K562 (cell line): Measurements from ENCODE around the gene ROBO1. TPM values are rescaled to one million over a fixed set of nuclear protein-coding genes. Genes with fewer than 3 reads are reported as not detected.

Experiments used
- ATAC-seq: fragments of 200-7000 bp; cut with Tn5 transposase; 3 replicates; pipeline ENCODE4 v1.9.1; 2020; ENCODE audit warnings: moderate library complexity
- BruUV-seq: library from RNA; stranded (reverse); fragments of 400-500 nt; replicated peaks from 2 replicates; lab custom pipeline; 2021; lab: Mats Ljungman, UMichigan
- CTCF ChIA-PET: fragments of 300-600 bp; formaldehyde crosslinking; extraction: SDS; loops from one replicate; lab custom pipeline; 2021; ENCODE audit warnings: low intra/inter-chr PET ratio; lab: Yijun Ruan, JAX
- POLR2A ChIA-PET: fragments of 300-600, 350-650 bp; sonication (Branson Sonifier 250); formaldehyde crosslinking; extraction: SDS; loops from one replicate; lab custom pipeline; 2021; ENCODE audit warnings: antibody characterized with exemption, inconsistent platforms; lab: Yijun Ruan, JAX
- DNase-seq, 4 experiments: peaks; one replicate each; pipeline versions ENCODE4 v3.0.0 to v3.0.0-alpha.2; 2011 to 2018; ENCODE audit warnings: low spot score in 3 of 4, mixed read lengths in 3 of 4; ENCODE audit errors: extremely low read depth in 1 of 4
- FAIRE-seq: peaks from 2 replicates; lab custom pipeline; 2011; peaks lifted over from hg19 to GRCh38; lab: Jason Lieb, UNC
- H2AFZ ChIP-seq: 2 replicates; pipeline ENCODE4 v1.6.0; 2011; ENCODE audit warnings: low read depth, low read length, control low read depth, inconsistent platforms
- H3K27ac ChIP-seq: fragments of 200-600 bp; 3 replicates; pipeline ENCODE4 v1.8.0; 2011; ENCODE audit warnings: low read depth, mild to moderate bottlenecking, control low read depth, inconsistent platforms, low read length, moderate library complexity, mixed read lengths; ENCODE audit errors: extremely low read depth
- H3K27me3 ChIP-seq, 2 experiments: fragments of 300-600 bp in 1 of 2; 2 replicates in 1 of 2; 3 replicates in 1 of 2; pipeline versions ENCODE4 v1.6.0 to v1.8.0; 2011; ENCODE audit warnings: inconsistent platforms in 2 of 2, low read length in 2 of 2, mild to moderate bottlenecking in 1 of 2, mixed read lengths in 1 of 2, moderate library complexity in 1 of 2; ENCODE audit not compliant: control insufficient read depth in 2 of 2, insufficient read depth in 2 of 2
- H3K36me3 ChIP-seq: fragments of 300-600 bp; 3 replicates; pipeline ENCODE4 v1.8.0; 2011; ENCODE audit warnings: mild to moderate bottlenecking, low read length, inconsistent platforms; ENCODE audit not compliant: control insufficient read depth, insufficient read depth
- H3K4me1 ChIP-seq, 2 experiments: fragments of 200-600 bp in 1 of 2; replicated peaks in 1 of 2; 2 replicates in 1 of 2; 3 replicates in 1 of 2; pipeline versions ENCODE4 v1.5.1 to v1.8.0; 2011; ENCODE audit warnings: inconsistent platforms in 2 of 2, low read length in 2 of 2, mild to moderate bottlenecking in 1 of 2, mixed read lengths in 1 of 2, moderate library complexity in 1 of 2; ENCODE audit not compliant: control insufficient read depth in 2 of 2, insufficient read depth in 2 of 2
- H3K4me2 ChIP-seq: 2 replicates; pipeline ENCODE4 v1.6.1; 2011; ENCODE audit warnings: low read length, control low read depth, inconsistent platforms, mixed read lengths; ENCODE audit not compliant: insufficient read depth
- H3K4me3 ChIP-seq: fragments of 200-600 bp; sonication (generic), shearing (Covaris generic); 2 replicates; pipeline ENCODE4 v1.5.1; 2016; ENCODE audit warnings: control low read depth, inconsistent platforms
- H3K79me2 ChIP-seq: fragments of 200-600 bp; 3 replicates; pipeline ENCODE4 v1.8.0; 2011; ENCODE audit warnings: low read length, inconsistent platforms; ENCODE audit not compliant: control insufficient read depth, insufficient read depth
- H3K9ac ChIP-seq, 2 experiments: 2 replicates each; pipeline versions ENCODE4 v1.6.0 to v1.6.1; 2011; ENCODE audit warnings: low read depth in 2 of 2, low read length in 2 of 2, control low read depth in 1 of 2, inconsistent platforms in 1 of 2, mild to moderate bottlenecking in 1 of 2, mixed read lengths in 1 of 2; ENCODE audit not compliant: insufficient read depth in 1 of 2
- H3K9me1 ChIP-seq: one replicate; pipeline ENCODE4 v1.6.0; 2011; ENCODE audit warnings: inconsistent platforms, mild to moderate bottlenecking, low read length, moderate library complexity; ENCODE audit not compliant: control insufficient read depth, insufficient read depth
- H3K9me3 ChIP-seq: replicated peaks from 2 replicates; pipeline ENCODE4 v1.5.1; 2011; ENCODE audit warnings: low read depth, low read length, inconsistent platforms; ENCODE audit not compliant: control insufficient read depth, insufficient read depth
- H4K20me1 ChIP-seq: replicated peaks from 2 replicates; pipeline ENCODE4 v1.6.1; 2011; ENCODE audit warnings: low read length, inconsistent platforms, mixed read lengths; ENCODE audit not compliant: control insufficient read depth, insufficient read depth
- ATF1 ChIP-seq, 2 experiments: fragments of 450-650 bp in 1 of 2; IDR thresholded peaks; 2 replicates each; pipeline ENCODE4 v1.6.1; 2016; ENCODE audit warnings: missing compliant biosample characterization in 1 of 2, missing genetic modification characterization in 1 of 2
- ERF ChIP-seq: fragments of 450-650 bp; formaldehyde crosslinking; IDR thresholded peaks from 2 replicates; pipeline ENCODE4 v1.4.0; 2020; ENCODE audit warnings: mild to moderate bottlenecking, mixed read lengths
- HEY1 ChIP-seq: fragments of 250-450 bp; sonication (Bioruptor Pico); IDR thresholded peaks from 2 replicates; pipeline ENCODE4 v1.5.0; 2020; ENCODE audit warnings: mild to moderate bottlenecking, moderate library complexity, borderline replicate concordance
- PRDM10 ChIP-seq: fragments of 450-650 bp; IDR thresholded peaks from 2 replicates; pipeline ENCODE4 v1.6.1; 2018; ENCODE audit not compliant: partially characterized antibody
- TGIF2 ChIP-seq: sonication (generic); formaldehyde crosslinking; IDR thresholded peaks from 2 replicates; pipeline ENCODE4 v1.8.1; 2022; ENCODE audit warnings: mild to moderate bottlenecking, missing genetic modification reagents, moderate library complexity
- THRAP3 ChIP-seq: fragments of 450-650 bp; IDR thresholded peaks from 2 replicates; pipeline ENCODE4 v1.6.1; 2016; ENCODE audit warnings: mild to moderate bottlenecking, inconsistent platforms, borderline replicate concordance
- ZFP30 ChIP-seq: fragments of 250-450 bp; sonication (Bioruptor Pico); IDR thresholded peaks from 2 replicates; pipeline ENCODE4 v1.8.0; 2022; ENCODE audit warnings: moderate library complexity, mild to moderate bottlenecking, inconsistent platforms, borderline replicate concordance
- ZNF444 ChIP-seq: fragments of 250-450 bp; sonication (Bioruptor Pico); IDR thresholded peaks from 2 replicates; pipeline ENCODE4 v1.4.0; 2020; ENCODE audit warnings: mild to moderate bottlenecking, moderate library complexity
- WGBS: fragments of 100-300 bp; shearing (Covaris generic); methylation state at CpG from one replicate; pipeline ENCODE4 v1.1.6; 2016; ENCODE audit warnings: low coverage, mixed read lengths; ENCODE audit not compliant: insufficient coverage; ENCODE audit errors: missing lambda C conversion rate; 5-methylcytosine and 5-hydroxymethylcytosine counted together
- in situ Hi-C: fragments of 300-500 bp; cut with MboI; formaldehyde crosslinking; loops from 4 replicates; pipeline ENCODE4 v1.15.0; 2018; ENCODE audit warnings: inconsistent platforms, mixed read lengths
- intact Hi-C: fragments of 100-400 bp; cut with micrococcal nuclease; formaldehyde crosslinking; loops from 2 replicates; pipeline ENCODE4 v1.14.2; 2022
- polyA plus RNA-seq, 8 experiments: library from polyadenylated mRNA; depleted of rRNA in 4 of 8; stranded (reverse) in 5 of 8; unstranded in 3 of 8; fragments of >200 nt; fragmentation: Nextera tagmentation in 2 of 8; fragmentation: Illumina TruSeq in 1 of 8; extraction: Ambion mirVana in 2 of 8; extraction: Trizol in 1 of 8; gene quantifications; 2 replicates each; pipeline versions ENCODE4 v1.2.1 to v1.2.3, GENCODE V29; 2011 to 2014; ENCODE audit warnings: inconsistent platforms in 1 of 8, missing spikeins in 1 of 8
- total RNA-seq, 7 experiments: library from RNA; depleted of rRNA in 6 of 7; stranded (reverse); fragments of >200 nt in 6 of 7; fragmentation: Illumina TruSeq in 2 of 7; extraction: Trizol in 2 of 7; gene quantifications; 2 replicates each; pipeline versions ENCODE4 v1.2.1 to v1.2.3, GENCODE V29; 2011 to 2021; ENCODE audit warnings: low replicate concordance in 1 of 7
- TF ChIP-seq, protein P1 (sequence below): fragments of 250-450 bp; sonication (Bioruptor Pico); IDR thresholded peaks from 2 replicates; pipeline ENCODE4 v1.8.0; 2021; ENCODE audit warnings: mild to moderate bottlenecking, moderate library complexity
- TF ChIP-seq, protein P2 (sequence below): sonication (generic); formaldehyde crosslinking; IDR thresholded peaks from 2 replicates; pipeline ENCODE4 v1.8.0; 2023; ENCODE audit warnings: mild to moderate bottlenecking, missing genetic modification reagents

The ROBO1 gene
- total and polyA plus RNA-seq, 9 of the 15 experiments (the other 6 are each of a cell fraction or from before 2014, with no cell fraction given), result 0.01 to 0.53 (median 0.17) TPM; not detected in 5

- WGBS, result 0% methylated on average over 1 of the region's 1 CpG
- no peak overlapping the region for H3K27ac ChIP-seq
- no peaks in the 10 kb centered on the region for H3K9me3 ChIP-seq
- intact Hi-C loops (no loop called here), in situ Hi-C loops (no loop called here)
- H3K4me3 ChIP-seq, result no peak overlapping the region
- no peaks in the 10 kb centered on the region for H3K36me3 ChIP-seq
- ChIA-PET POLR2A (no interaction called here), CTCF (no interaction called here)
- BruUV-seq, result no TSS peak
- FAIRE-seq (no peak), ATAC-seq (no peak), DNase-seq (no peak)
- no peak overlapping the region for H3K4me2 ChIP-seq
- no peaks in the 10 kb centered on the region for H3K9me1 ChIP-seq
- H3K9ac ChIP-seq, result no peak overlapping the region
- no peaks in the 10 kb centered on the region for H3K4me1 ChIP-seq
- H2AFZ ChIP-seq, result no peak overlapping the region
- H4K20me1 ChIP-seq, result no peaks in the 10 kb centered on the region
- no peaks in the 10 kb centered on the region for H3K27me3 ChIP-seq
- H3K79me2 ChIP-seq, result no peaks in the 10 kb centered on the region
- TF ChIP-seq TGIF2 (CRISPR knock-in tag), result no peak
- TF ChIP-seq HEY1 (CRISPR knock-in tag), result no peak
- TF ChIP-seq ATF1 (CRISPR knock-in tag; IDR thresholded peaks at IDR 0.05), result no peak
- TF ChIP-seq ATF1 (tag; IDR thresholded peaks at IDR 0.05), result no peak
- TF ChIP-seq THRAP3, result no peak
- TF ChIP-seq, protein P1, sequence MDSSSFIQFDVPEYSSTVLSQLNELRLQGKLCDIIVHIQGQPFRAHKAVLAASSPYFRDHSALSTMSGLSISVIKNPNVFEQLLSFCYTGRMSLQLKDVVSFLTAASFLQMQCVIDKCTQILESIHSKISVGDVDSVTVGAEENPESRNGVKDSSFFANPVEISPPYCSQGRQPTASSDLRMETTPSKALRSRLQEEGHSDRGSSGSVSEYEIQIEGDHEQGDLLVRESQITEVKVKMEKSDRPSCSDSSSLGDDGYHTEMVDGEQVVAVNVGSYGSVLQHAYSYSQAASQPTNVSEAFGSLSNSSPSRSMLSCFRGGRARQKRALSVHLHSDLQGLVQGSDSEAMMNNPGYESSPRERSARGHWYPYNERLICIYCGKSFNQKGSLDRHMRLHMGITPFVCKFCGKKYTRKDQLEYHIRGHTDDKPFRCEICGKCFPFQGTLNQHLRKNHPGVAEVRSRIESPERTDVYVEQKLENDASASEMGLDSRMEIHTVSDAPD (CRISPR knock-in tag), result no peak
- no peak for TF ChIP-seq PRDM10
- TF ChIP-seq, protein P2, sequence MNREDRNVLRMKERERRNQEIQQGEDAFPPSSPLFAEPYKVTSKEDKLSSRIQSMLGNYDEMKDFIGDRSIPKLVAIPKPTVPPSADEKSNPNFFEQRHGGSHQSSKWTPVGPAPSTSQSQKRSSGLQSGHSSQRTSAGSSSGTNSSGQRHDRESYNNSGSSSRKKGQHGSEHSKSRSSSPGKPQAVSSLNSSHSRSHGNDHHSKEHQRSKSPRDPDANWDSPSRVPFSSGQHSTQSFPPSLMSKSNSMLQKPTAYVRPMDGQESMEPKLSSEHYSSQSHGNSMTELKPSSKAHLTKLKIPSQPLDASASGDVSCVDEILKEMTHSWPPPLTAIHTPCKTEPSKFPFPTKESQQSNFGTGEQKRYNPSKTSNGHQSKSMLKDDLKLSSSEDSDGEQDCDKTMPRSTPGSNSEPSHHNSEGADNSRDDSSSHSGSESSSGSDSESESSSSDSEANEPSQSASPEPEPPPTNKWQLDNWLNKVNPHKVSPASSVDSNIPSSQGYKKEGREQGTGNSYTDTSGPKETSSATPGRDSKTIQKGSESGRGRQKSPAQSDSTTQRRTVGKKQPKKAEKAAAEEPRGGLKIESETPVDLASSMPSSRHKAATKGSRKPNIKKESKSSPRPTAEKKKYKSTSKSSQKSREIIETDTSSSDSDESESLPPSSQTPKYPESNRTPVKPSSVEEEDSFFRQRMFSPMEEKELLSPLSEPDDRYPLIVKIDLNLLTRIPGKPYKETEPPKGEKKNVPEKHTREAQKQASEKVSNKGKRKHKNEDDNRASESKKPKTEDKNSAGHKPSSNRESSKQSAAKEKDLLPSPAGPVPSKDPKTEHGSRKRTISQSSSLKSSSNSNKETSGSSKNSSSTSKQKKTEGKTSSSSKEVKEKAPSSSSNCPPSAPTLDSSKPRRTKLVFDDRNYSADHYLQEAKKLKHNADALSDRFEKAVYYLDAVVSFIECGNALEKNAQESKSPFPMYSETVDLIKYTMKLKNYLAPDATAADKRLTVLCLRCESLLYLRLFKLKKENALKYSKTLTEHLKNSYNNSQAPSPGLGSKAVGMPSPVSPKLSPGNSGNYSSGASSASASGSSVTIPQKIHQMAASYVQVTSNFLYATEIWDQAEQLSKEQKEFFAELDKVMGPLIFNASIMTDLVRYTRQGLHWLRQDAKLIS (CRISPR knock-in tag), result no peak
- TF ChIP-seq ERF, result no peak
- TF ChIP-seq ZFP30, result no peak
- no peak for TF ChIP-seq ZNF444 (CRISPR knock-in tag)
Measured at GRCh38 chr3:78901544-78901943, 866.3 kb downstream of the ROBO1 start.
